GM21381 (cell line): Measurements from ENCODE around the gene RETNLB.

ENCODE experiments used
- ATAC-seq: cut with Tn5 transposase; IDR thresholded peaks from one replicate; pipeline ENCODE4 v1.9.1; 2021; ENCODE audit warnings: mild to moderate bottlenecking, moderate library complexity; ENCODE audit not compliant: unreplicated experiment

The RETNLB gene

GRCh38 chr3:108757404-108757982, at the start of gene RETNLB:
TSS of gene RETNLB (minus strand) at chr3:108757410. CDS start at chr3:108757185, 225 bp downstream.
- no peak for ATAC-seq

- no peak for ATAC-seq
These were observed 49.1 kb upstream of the RETNLB start for GRCh38 chr3:108806316-108806715.

GRCh38 chr3:108804966-108805365, 47.8 kb upstream of the RETNLB start:
- no peak for ATAC-seq

GRCh38 chr3:108804437-108804836, 47.2 kb upstream of the RETNLB start:
- ATAC-seq: no peak

- no peak for ATAC-seq
These were observed 34.3 kb upstream of the RETNLB start for GRCh38 chr3:108791473-108791872.

GRCh38 chr3:108780235-108780634, 23.0 kb upstream of the RETNLB start:
- no peak for ATAC-seq

GRCh38 chr3:108779496-108779895, 22.3 kb upstream of the RETNLB start:
- ATAC-seq: no peak

- no peak for ATAC-seq
These were observed 18.4 kb upstream of the RETNLB start for GRCh38 chr3:108775649-108776048.

- ATAC-seq: no peak
These were observed 10.0 kb upstream of the RETNLB start for GRCh38 chr3:108767253-108767652.

- no peak for ATAC-seq
These were observed 1.5 kb downstream of the RETNLB start for GRCh38 chr3:108755686-108756085.

GRCh38 chr3:108744762-108745161, 12.4 kb downstream of the RETNLB start:
- ATAC-seq: no peak

GRCh38 chr3:108742929-108743328, 14.3 kb downstream of the RETNLB start:
- ATAC-seq: no peak

GRCh38 chr3:108736821-108737220, 20.4 kb downstream of the RETNLB start:
- no peak for ATAC-seq

- no peak for ATAC-seq
These were observed 28.3 kb downstream of the RETNLB start for GRCh38 chr3:108728934-108729333.

GRCh38 chr3:108728105-108728504, 29.1 kb downstream of the RETNLB start:
- ATAC-seq: no peak

GRCh38 chr3:108724101-108724500, 33.1 kb downstream of the RETNLB start:
- ATAC-seq: no peak

- ATAC-seq: no peak
These were observed 34.5 kb downstream of the RETNLB start for GRCh38 chr3:108722724-108723123.

- no peak for ATAC-seq
These were observed 37.9 kb downstream of the RETNLB start for GRCh38 chr3:108719178-108719806.

- no peak for ATAC-seq
These were observed 38.8 kb downstream of the RETNLB start for GRCh38 chr3:108718454-108718853.

GRCh38 chr3:108713816-108714215, 43.4 kb downstream of the RETNLB start:
- ATAC-seq: no peak

- no peak for ATAC-seq
These were observed 44.1 kb downstream of the RETNLB start for GRCh38 chr3:108713009-108713516.
